HEK293 (cell line): Measurements from ENCODE around the gene PYCR2.

Experiments
- CTCF ChIA-PET: fragments of 350-600 bp; formaldehyde crosslinking; extraction: SDS; loops from one replicate; lab custom pipeline; 2021; ENCODE audit warnings: antibody characterized with exemption; lab: Yijun Ruan, JAX
- POLR2A ChIA-PET: fragments of 300-600 bp; formaldehyde crosslinking; extraction: SDS; loops from one replicate; lab custom pipeline; 2020; ENCODE audit warnings: antibody characterized with exemption, inconsistent platforms; lab: Yijun Ruan, JAX
- H3K27ac ChIP-seq: fragments of 200-500 bp; sonication (Bioruptor generic); 2 replicates; pipeline ENCODE4 v1.5.1; 2014; ENCODE audit warnings: low read depth, low read length, control low read depth, inconsistent platforms; ENCODE audit errors: extremely low read depth
- H3K36me3 ChIP-seq, 2 experiments: fragments of 200-500 bp in 1 of 2; sonication (Bioruptor generic) in 1 of 2; 1 replicate in 1 of 2; 2 replicates in 1 of 2; pipeline ENCODE4 v1.5.1; 2014 to 2017; ENCODE audit warnings: inconsistent platforms in 2 of 2, low read length in 2 of 2; ENCODE audit not compliant: control insufficient read depth in 2 of 2, insufficient read depth in 1 of 2
- H3K4me1 ChIP-seq: fragments of 200-500 bp; sonication (Bioruptor generic); 2 replicates; pipeline ENCODE4 v1.5.1; 2014; ENCODE audit warnings: mild to moderate bottlenecking, low read length, inconsistent platforms; ENCODE audit not compliant: control insufficient read depth, insufficient read depth
- H3K4me3 ChIP-seq: 2 replicates; pipeline ENCODE4 v1.5.1; 2011; ENCODE audit warnings: low read depth, mild to moderate bottlenecking, control low read depth, low read length, moderate library complexity
- H3K9me3 ChIP-seq: fragments of 200-500 bp; sonication (Bioruptor generic); 2 replicates; pipeline ENCODE4 v1.5.1; 2014; ENCODE audit warnings: low read depth, low read length, inconsistent platforms; ENCODE audit not compliant: control insufficient read depth, insufficient read depth
- GLIS2 ChIP-seq: fragments of 450-650 bp; formaldehyde crosslinking; IDR thresholded peaks from 2 replicates; pipeline ENCODE4 v1.5.1; 2016; ENCODE audit warnings: missing biosample characterization, missing genetic modification characterization
- KLF8 ChIP-seq: fragments of 450-650 bp; formaldehyde crosslinking; IDR thresholded peaks from 2 replicates; pipeline ENCODE4 v1.5.1; 2016; ENCODE audit warnings: missing biosample characterization, missing genetic modification characterization
- SP2 ChIP-seq: fragments of 450-650 bp; formaldehyde crosslinking; IDR thresholded peaks from 2 replicates; pipeline ENCODE4 v1.5.1; 2016; ENCODE audit warnings: missing biosample characterization, missing genetic modification characterization
- TRIM28 ChIP-seq: IDR thresholded peaks from 2 replicates; pipeline ENCODE4 v1.6.1; 2011; ENCODE audit warnings: low read length, control low read depth, borderline replicate concordance
- WT1 ChIP-seq: fragments of 450-650 bp; formaldehyde crosslinking; IDR thresholded peaks from 2 replicates; pipeline ENCODE4 v1.5.1; 2016; ENCODE audit warnings: missing biosample characterization, missing genetic modification characterization
- ZBTB44 ChIP-seq: fragments of 450-650 bp; IDR thresholded peaks from 2 replicates; pipeline ENCODE4 v1.5.1; 2018; ENCODE audit warnings: missing biosample characterization, mild to moderate bottlenecking, missing genetic modification characterization
- ZFP3 ChIP-seq: fragments of 450-650 bp; formaldehyde crosslinking; IDR thresholded peaks from 2 replicates; pipeline ENCODE4 v1.5.1; 2016; ENCODE audit warnings: low read depth, missing biosample characterization, missing genetic modification characterization
- ZIC2 ChIP-seq: fragments of 450-650 bp; formaldehyde crosslinking; IDR thresholded peaks from 2 replicates; pipeline ENCODE4 v1.5.1; 2016; ENCODE audit warnings: missing biosample characterization, missing genetic modification characterization
- ZNF10 ChIP-seq: fragments of 450-650 bp; formaldehyde crosslinking; IDR thresholded peaks from 2 replicates; pipeline ENCODE4 v1.5.1; 2017; ENCODE audit warnings: missing biosample characterization, missing genetic modification characterization
- ZNF114 ChIP-seq: fragments of 450-650 bp; formaldehyde crosslinking; IDR thresholded peaks from 2 replicates; pipeline ENCODE4 v1.5.0; 2017; ENCODE audit warnings: missing biosample characterization, missing genetic modification characterization
- ZNF341 ChIP-seq: fragments of 450-650 bp; formaldehyde crosslinking; IDR thresholded peaks from 2 replicates; pipeline ENCODE4; 2016; ENCODE audit warnings: low read depth, missing biosample characterization, missing genetic modification characterization
- ZNF433 ChIP-seq: fragments of 450-650 bp; formaldehyde crosslinking; IDR thresholded peaks from 2 replicates; pipeline ENCODE4 v1.5.1; 2016; ENCODE audit warnings: missing biosample characterization, missing genetic modification characterization, low read depth
- ZNF558 ChIP-seq: fragments of 450-650 bp; formaldehyde crosslinking; IDR thresholded peaks from 2 replicates; pipeline ENCODE4 v1.5.1; 2016; ENCODE audit warnings: missing biosample characterization, missing genetic modification characterization
- ZNF658 ChIP-seq: fragments of 450-650 bp; formaldehyde crosslinking; IDR thresholded peaks from 2 replicates; pipeline ENCODE4; 2016; ENCODE audit warnings: missing biosample characterization, missing genetic modification characterization
- ZNF664 ChIP-seq: fragments of 450-650 bp; formaldehyde crosslinking; IDR thresholded peaks from 2 replicates; pipeline ENCODE4 v1.5.1; 2016; ENCODE audit warnings: missing biosample characterization, missing genetic modification characterization
- ZNF692 ChIP-seq: fragments of 450-650 bp; formaldehyde crosslinking; IDR thresholded peaks from 2 replicates; pipeline ENCODE4 v1.5.1; 2016; ENCODE audit warnings: missing biosample characterization, missing genetic modification characterization
- TF ChIP-seq, protein P1 (sequence below): fragments of 450-650 bp; formaldehyde crosslinking; IDR thresholded peaks from 2 replicates; pipeline ENCODE4 v1.5.1; 2016; ENCODE audit warnings: missing biosample characterization, missing genetic modification characterization
- TF ChIP-seq, protein P2 (sequence below): fragments of 450-650 bp; formaldehyde crosslinking; IDR thresholded peaks from 2 replicates; pipeline ENCODE4 v1.5.1; 2017; ENCODE audit warnings: missing biosample characterization, missing genetic modification characterization
- TF ChIP-seq, protein P3 (sequence below): fragments of 450-650 bp; formaldehyde crosslinking; IDR thresholded peaks from 2 replicates; pipeline ENCODE4 v1.5.1; 2016; ENCODE audit warnings: missing biosample characterization, missing genetic modification characterization
- TF ChIP-seq, protein P4 (sequence below): fragments of 450-650 bp; formaldehyde crosslinking; IDR thresholded peaks from 2 replicates; pipeline ENCODE4 v1.5.1; 2016; ENCODE audit warnings: missing biosample characterization, missing genetic modification characterization

PYCR2 gene

GRCh38 chr1:225949041-225949440, 25.0 kb upstream of the PYCR2 start:
- POLR2A ChIA-PET: interaction anchor here (0.7 kb wide), 1 partner anchor 73 kb away, joined by 3 read pairs; no protein-coding TSS in a partner anchor
- Histone ChIP-seq H3K4me3 (no peak overlapping the region), H3K9me3 (no peaks in the 10 kb centered on the region), H3K36me3 (no peaks in the 10 kb centered on the region), H3K27ac (no peak overlapping the region), H3K4me1 (no peaks in the 10 kb centered on the region)
- no peak for TF ChIP-seq ZFP3 (tag by site-specific recombination)
- no peak for TF ChIP-seq TRIM28
- no peak for TF ChIP-seq SP2 (tag by site-specific recombination)
- TF ChIP-seq, protein P1, sequence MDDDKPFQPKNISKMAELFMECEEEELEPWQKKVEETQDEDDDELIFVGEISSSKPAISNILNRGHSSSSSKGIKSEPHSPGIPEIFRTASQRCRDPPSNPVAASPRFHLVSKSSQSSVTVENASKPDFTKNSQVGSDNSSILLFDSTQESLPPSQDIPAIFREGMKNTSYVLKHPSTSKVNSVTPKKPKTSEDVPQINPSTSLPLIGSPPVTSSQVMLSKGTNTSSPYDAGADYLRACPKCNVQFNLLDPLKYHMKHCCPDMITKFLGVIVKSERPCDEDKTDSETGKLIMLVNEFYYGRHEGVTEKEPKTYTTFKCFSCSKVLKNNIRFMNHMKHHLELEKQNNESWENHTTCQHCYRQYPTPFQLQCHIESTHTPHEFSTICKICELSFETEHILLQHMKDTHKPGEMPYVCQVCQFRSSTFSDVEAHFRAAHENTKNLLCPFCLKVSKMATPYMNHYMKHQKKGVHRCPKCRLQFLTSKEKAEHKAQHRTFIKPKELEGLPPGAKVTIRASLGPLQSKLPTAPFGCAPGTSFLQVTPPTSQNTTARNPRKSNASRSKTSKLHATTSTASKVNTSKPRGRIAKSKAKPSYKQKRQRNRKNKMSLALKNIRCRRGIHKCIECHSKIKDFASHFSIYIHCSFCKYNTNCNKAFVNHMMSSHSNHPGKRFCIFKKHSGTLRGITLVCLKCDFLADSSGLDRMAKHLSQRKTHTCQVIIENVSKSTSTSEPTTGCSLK (tag by site-specific recombination): no peak
- no peak for TF ChIP-seq ZNF10 (tag by site-specific recombination)
- TF ChIP-seq ZNF341 (tag by site-specific recombination): no peak
- TF ChIP-seq, protein P2, sequence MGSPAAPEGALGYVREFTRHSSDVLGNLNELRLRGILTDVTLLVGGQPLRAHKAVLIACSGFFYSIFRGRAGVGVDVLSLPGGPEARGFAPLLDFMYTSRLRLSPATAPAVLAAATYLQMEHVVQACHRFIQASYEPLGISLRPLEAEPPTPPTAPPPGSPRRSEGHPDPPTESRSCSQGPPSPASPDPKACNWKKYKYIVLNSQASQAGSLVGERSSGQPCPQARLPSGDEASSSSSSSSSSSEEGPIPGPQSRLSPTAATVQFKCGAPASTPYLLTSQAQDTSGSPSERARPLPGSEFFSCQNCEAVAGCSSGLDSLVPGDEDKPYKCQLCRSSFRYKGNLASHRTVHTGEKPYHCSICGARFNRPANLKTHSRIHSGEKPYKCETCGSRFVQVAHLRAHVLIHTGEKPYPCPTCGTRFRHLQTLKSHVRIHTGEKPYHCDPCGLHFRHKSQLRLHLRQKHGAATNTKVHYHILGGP: no peak
- no peak for TF ChIP-seq ZBTB44 (tag by site-specific recombination)
- no peak for TF ChIP-seq ZNF658 (tag by site-specific recombination)
- TF ChIP-seq ZNF558 (tag by site-specific recombination): no peak
- TF ChIP-seq, protein P3, sequence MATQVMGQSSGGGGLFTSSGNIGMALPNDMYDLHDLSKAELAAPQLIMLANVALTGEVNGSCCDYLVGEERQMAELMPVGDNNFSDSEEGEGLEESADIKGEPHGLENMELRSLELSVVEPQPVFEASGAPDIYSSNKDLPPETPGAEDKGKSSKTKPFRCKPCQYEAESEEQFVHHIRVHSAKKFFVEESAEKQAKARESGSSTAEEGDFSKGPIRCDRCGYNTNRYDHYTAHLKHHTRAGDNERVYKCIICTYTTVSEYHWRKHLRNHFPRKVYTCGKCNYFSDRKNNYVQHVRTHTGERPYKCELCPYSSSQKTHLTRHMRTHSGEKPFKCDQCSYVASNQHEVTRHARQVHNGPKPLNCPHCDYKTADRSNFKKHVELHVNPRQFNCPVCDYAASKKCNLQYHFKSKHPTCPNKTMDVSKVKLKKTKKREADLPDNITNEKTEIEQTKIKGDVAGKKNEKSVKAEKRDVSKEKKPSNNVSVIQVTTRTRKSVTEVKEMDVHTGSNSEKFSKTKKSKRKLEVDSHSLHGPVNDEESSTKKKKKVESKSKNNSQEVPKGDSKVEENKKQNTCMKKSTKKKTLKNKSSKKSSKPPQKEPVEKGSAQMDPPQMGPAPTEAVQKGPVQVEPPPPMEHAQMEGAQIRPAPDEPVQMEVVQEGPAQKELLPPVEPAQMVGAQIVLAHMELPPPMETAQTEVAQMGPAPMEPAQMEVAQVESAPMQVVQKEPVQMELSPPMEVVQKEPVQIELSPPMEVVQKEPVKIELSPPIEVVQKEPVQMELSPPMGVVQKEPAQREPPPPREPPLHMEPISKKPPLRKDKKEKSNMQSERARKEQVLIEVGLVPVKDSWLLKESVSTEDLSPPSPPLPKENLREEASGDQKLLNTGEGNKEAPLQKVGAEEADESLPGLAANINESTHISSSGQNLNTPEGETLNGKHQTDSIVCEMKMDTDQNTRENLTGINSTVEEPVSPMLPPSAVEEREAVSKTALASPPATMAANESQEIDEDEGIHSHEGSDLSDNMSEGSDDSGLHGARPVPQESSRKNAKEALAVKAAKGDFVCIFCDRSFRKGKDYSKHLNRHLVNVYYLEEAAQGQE (tag by site-specific recombination): no peak
- TF ChIP-seq, protein P4, sequence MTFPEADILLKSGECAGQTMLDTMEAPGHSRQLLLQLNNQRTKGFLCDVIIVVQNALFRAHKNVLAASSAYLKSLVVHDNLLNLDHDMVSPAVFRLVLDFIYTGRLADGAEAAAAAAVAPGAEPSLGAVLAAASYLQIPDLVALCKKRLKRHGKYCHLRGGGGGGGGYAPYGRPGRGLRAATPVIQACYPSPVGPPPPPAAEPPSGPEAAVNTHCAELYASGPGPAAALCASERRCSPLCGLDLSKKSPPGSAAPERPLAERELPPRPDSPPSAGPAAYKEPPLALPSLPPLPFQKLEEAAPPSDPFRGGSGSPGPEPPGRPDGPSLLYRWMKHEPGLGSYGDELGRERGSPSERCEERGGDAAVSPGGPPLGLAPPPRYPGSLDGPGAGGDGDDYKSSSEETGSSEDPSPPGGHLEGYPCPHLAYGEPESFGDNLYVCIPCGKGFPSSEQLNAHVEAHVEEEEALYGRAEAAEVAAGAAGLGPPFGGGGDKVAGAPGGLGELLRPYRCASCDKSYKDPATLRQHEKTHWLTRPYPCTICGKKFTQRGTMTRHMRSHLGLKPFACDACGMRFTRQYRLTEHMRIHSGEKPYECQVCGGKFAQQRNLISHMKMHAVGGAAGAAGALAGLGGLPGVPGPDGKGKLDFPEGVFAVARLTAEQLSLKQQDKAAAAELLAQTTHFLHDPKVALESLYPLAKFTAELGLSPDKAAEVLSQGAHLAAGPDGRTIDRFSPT (tag by site-specific recombination): no peak
- TF ChIP-seq KLF8 (tag by site-specific recombination): no peak
- TF ChIP-seq ZNF664 (tag by site-specific recombination): no peak
- no peak for TF ChIP-seq ZIC2
- TF ChIP-seq WT1 (tag by site-specific recombination): no peak
- no peak for TF ChIP-seq GLIS2
- TF ChIP-seq ZNF114 (tag by site-specific recombination): no peak
- TF ChIP-seq ZNF433: no peak
- no peak for TF ChIP-seq ZNF692 (tag by site-specific recombination)
- CTCF ChIA-PET: interaction anchor here (5.0 kb wide), 1 partner anchor 13 kb away, joined by 32 read pairs; no protein-coding TSS in a partner anchor
